ENCODE results near the gene TULP4.
"Not testable (repeated sequence)": the region's sequence is repeated elsewhere in the genome, so short reads cannot be mapped to it uniquely, and the experiment has no call there.

The TULP4 gene

GRCh38 chr6:158398252-158399024 lies 86.2 kb downstream of the TULP4 start:
- no peak for DNase-seq

- no peak for DNase-seq
Measured at GRCh38 chr6:158399040-158399700, 86.9 kb downstream of the TULP4 start.

GRCh38 chr6:158402184-158402583 lies 89.9 kb downstream of the TULP4 start:
- no peak for DNase-seq

GRCh38 chr6:158405321-158405831 lies 93.1 kb downstream of the TULP4 start:
- DNase-seq: not testable (repeated sequence)

GRCh38 chr6:158405933-158406332 lies 93.7 kb downstream of the TULP4 start:
- DNase-seq: no peak

GRCh38 chr6:158406736-158407135 lies 94.5 kb downstream of the TULP4 start:
- DNase-seq: no peak

GRCh38 chr6:158408013-158408412 lies 95.7 kb downstream of the TULP4 start:
- no peak for DNase-seq

GRCh38 chr6:158408552-158409130 lies 96.4 kb downstream of the TULP4 start:
- DNase-seq: no peak

GRCh38 chr6:158409451-158409850 lies 97.2 kb downstream of the TULP4 start:
- peak; percentile 82 for DNase-seq

- no peak for DNase-seq
Measured at GRCh38 chr6:158410784-158411183, 98.5 kb downstream of the TULP4 start.

GRCh38 chr6:158411998-158412397 lies 99.7 kb downstream of the TULP4 start:
- DNase-seq: no peak

- DNase-seq: no peak
Measured at GRCh38 chr6:158413028-158413427, 100.8 kb downstream of the TULP4 start.

- DNase-seq: no peak
Measured at GRCh38 chr6:158413814-158414565, 101.7 kb downstream of the TULP4 start.

- no peak for DNase-seq
Measured at GRCh38 chr6:158414851-158415262, 102.6 kb downstream of the TULP4 start.

GRCh38 chr6:158415666-158416065 lies 103.4 kb downstream of the TULP4 start:
- no peak for DNase-seq

GRCh38 chr6:158416883-158417759 lies 104.9 kb downstream of the TULP4 start:
- DNase-seq: no peak

GRCh38 chr6:158417760-158418098 lies 105.5 kb downstream of the TULP4 start:
- DNase-seq: no peak

GRCh38 chr6:158418501-158418900 lies 106.2 kb downstream of the TULP4 start:
- DNase-seq: no peak

- DNase-seq: no peak
Measured at GRCh38 chr6:158419339-158419909, 107.2 kb downstream of the TULP4 start.

- DNase-seq: no peak
Measured at GRCh38 chr6:158421381-158421780, 109.1 kb downstream of the TULP4 start.

- DNase-seq: no peak
Measured at GRCh38 chr6:158422629-158423238, 110.5 kb downstream of the TULP4 start.
